ENCODE measurements around the gene MS4A13.

Gene MS4A13, protein sequence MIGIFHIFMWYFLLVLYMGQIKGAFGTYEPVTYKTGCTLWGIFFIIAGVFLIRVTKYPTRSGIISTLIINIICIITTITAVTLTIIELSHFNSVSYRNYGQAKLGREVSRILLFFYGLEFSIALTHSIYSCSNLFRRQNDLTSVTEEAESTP

GRCh38 chr11:60515144-60515855 lies at the start of gene MS4A13:
Gene MS4A13 (plus strand): TSS chr11:60515392. CDS start chr11:60518084, 2,692 bp downstream.
- Histone ChIP-seq H3K4me3 (ENCODE audit: low read depth, low read length) (no peak within 1 kb of the TSS), H3K27me3 (ENCODE audit: insufficient read depth, low read depth, severe bottlenecking) (no peaks in the 10 kb centered on the region), H3K9me3 (ENCODE audit: severe bottlenecking) (no peaks in the 10 kb centered on the region), H3K27ac (no peak within 1 kb of the TSS), H3K36me3 (no peaks in the 10 kb centered on the region)
- no peak for DNase-seq
- no peak for TF ChIP-seq CTCF (IDR thresholded peaks at IDR 0.05; ENCODE audit: low read depth, low read length)

- Histone ChIP-seq H3K36me3 (no peaks in the 10 kb centered on the region), H3K27ac (no peak overlapping the region), H3K9me3 (ENCODE audit: severe bottlenecking) (no peaks in the 10 kb centered on the region), H3K4me3 (ENCODE audit: low read depth, low read length) (no peak overlapping the region), H3K27me3 (ENCODE audit: insufficient read depth, low read depth, severe bottlenecking) (peaks cover 10% of the 10 kb centered on the region)
- no peak for TF ChIP-seq CTCF (IDR thresholded peaks at IDR 0.05; ENCODE audit: low read depth, low read length)
- no peak for DNase-seq
Observed at GRCh38 chr11:60468829-60469228, 46.4 kb upstream of the MS4A13 start.

DNA sequence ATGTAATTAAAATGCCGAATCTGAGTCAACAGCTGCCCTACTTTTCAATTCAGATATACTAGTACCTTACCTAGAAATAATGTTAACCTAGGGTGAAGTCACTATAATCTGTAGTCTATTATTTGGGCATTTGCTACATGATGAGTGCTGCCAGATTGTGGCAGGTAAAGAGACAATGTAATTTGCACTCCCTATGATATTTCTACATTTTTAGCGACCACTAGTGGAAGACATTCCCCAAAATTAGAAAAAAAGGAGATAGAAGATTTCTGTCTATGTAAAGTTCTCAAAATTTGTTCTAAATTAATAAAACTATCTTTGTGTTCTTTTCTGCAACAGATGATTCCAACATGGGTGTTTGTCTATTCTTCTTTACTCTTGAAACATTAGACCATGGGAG lies 45.5 kb upstream of the MS4A13 start:
- no peak for DNase-seq
- Histone ChIP-seq H3K4me3 (ENCODE audit: low read depth, low read length) (no peak overlapping the region), H3K9me3 (ENCODE audit: severe bottlenecking) (no peaks in the 10 kb centered on the region), H3K36me3 (no peaks in the 10 kb centered on the region), H3K27me3 (ENCODE audit: insufficient read depth, low read depth, severe bottlenecking) (peaks cover 10% of the 10 kb centered on the region), H3K27ac (no peak overlapping the region)
- no peak for TF ChIP-seq CTCF (IDR thresholded peaks at IDR 0.05; ENCODE audit: low read depth, low read length)

- no peak for DNase-seq
- H3K27ac ChIP-seq, result no peak overlapping the region
Observed at GRCh38 chr11:60477035-60477445, 38.2 kb upstream of the MS4A13 start.

DNA sequence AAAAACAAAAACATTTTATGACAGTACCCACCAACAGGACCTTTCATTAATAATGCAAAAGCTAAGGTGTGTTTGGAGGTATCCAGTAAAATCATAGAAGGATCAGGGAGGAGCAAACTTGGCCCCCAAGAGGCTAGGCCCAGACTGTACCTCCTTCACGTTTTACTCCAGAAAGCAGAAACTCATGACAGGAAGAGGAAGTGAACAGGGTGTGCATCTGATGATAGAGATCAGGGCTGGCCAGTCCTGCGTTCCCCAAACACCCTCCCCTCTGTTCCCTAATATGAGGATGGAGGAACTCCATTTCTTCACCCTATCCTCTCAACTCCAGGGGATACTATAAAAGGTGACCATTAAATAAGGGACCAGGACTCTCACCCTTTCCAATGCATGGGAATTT lies 32.8 kb upstream of the MS4A13 start:
- Histone ChIP-seq H3K27me3 (ENCODE audit: insufficient read depth, low read depth, severe bottlenecking) (peaks cover 4% of the 10 kb centered on the region), H3K9me3 (ENCODE audit: severe bottlenecking) (no peaks in the 10 kb centered on the region), H3K27ac (no peak overlapping the region), H3K4me3 (ENCODE audit: low read depth, low read length) (no peak overlapping the region), H3K36me3 (no peaks in the 10 kb centered on the region)
- no peak for DNase-seq
- TF ChIP-seq CTCF (IDR thresholded peaks at IDR 0.05; ENCODE audit: low read depth, low read length), result no peak

More at GRCh38 chr11:60477035-60477445, 38.2 kb upstream of the MS4A13 start:
- H3K36me3 ChIP-seq, result no peaks in the 10 kb centered on the region
- TF ChIP-seq CTCF (IDR thresholded peaks at IDR 0.05; ENCODE audit: low read depth, low read length), result no peak
- no peak overlapping the region for H3K4me3 ChIP-seq (ENCODE audit: low read depth, low read length)
- no peaks in the 10 kb centered on the region for H3K9me3 ChIP-seq (ENCODE audit: severe bottlenecking)
- peaks cover 4% of the 10 kb centered on the region for H3K27me3 ChIP-seq (ENCODE audit: insufficient read depth, low read depth, severe bottlenecking)

Measured in WERI-Rb-1 (cell line).